ENCODE data around the gene SSTR4. TPM values are rescaled to one million over a fixed set of nuclear protein-coding genes. Genes with fewer than 3 reads are reported as not detected.

The SSTR4 gene
- total and polyA plus RNA-seq, 9 donors, result 0.15 to 0.69 TPM; not detected in 7

GRCh38 chr20:23078351-23079015 is 43.4 kb downstream of the SSTR4 start:
- intact Hi-C loops (cut with DNase I), result no loop called here
- Histone ChIP-seq H3K4me3 (no peak overlapping the region), H3K4me1 (ENCODE audit: insufficient read depth) (peaks cover 3% of the 10 kb centered on the region), H3K27me3 (no peaks in the 10 kb centered on the region), H3K36me3 (no peaks in the 10 kb centered on the region), H3K27ac (no peak overlapping the region), H3K9me3 (no peaks in the 10 kb centered on the region)
- WGBS, 3 donors, result 68 to 74% (median 72%) methylated on average over 5 of the region's 5 CpGs
- TF ChIP-seq CTCF (IDR thresholded peaks at IDR 0.05) (no peak), POLR2A (IDR thresholded peaks at IDR 0.05) (no peak), EP300 (IDR thresholded peaks at IDR 0.05) (no peak)
- DNase-seq, result no peak

GRCh38 chr20:23079016-23079351 is 43.9 kb downstream of the SSTR4 start:
- Histone ChIP-seq H3K4me1 (ENCODE audit: insufficient read depth) (peaks cover 3% of the 10 kb centered on the region), H3K36me3 (no peaks in the 10 kb centered on the region), H3K4me3 (no peak overlapping the region), H3K9me3 (no peaks in the 10 kb centered on the region), H3K27me3 (no peaks in the 10 kb centered on the region), H3K27ac (no peak overlapping the region)
- peak in 1 of 5 donors; percentile 1 for DNase-seq
- intact Hi-C loops (cut with DNase I), result no loop called here
- no peak for TF ChIP-seq CTCF (IDR thresholded peaks at IDR 0.05)
- no peak for TF ChIP-seq EP300 (IDR thresholded peaks at IDR 0.05)
- no peak for TF ChIP-seq POLR2A (IDR thresholded peaks at IDR 0.05)
- 74 to 82% (median 75%) methylated on average over 6 of the region's 6 CpGs for WGBS, 3 donors

- no peaks in the 10 kb centered on the region for H3K9me3 ChIP-seq
- H3K36me3 ChIP-seq, result no peaks in the 10 kb centered on the region
- H3K4me1 ChIP-seq (ENCODE audit: insufficient read depth), result peaks cover 3% of the 10 kb centered on the region
- no peak overlapping the region for H3K4me3 ChIP-seq
- DNase-seq, result no peak
- no peaks in the 10 kb centered on the region for H3K27me3 ChIP-seq
- no peak overlapping the region for H3K27ac ChIP-seq
- intact Hi-C loops (cut with DNase I), result no loop called here
- 36 to 60% (median 52%) methylated on average over 2 of the region's 2 CpGs for WGBS, 3 donors
- TF ChIP-seq POLR2A (IDR thresholded peaks at IDR 0.05) (no peak), EP300 (IDR thresholded peaks at IDR 0.05) (no peak), CTCF (IDR thresholded peaks at IDR 0.05) (no peak)
Measured at GRCh38 chr20:23079926-23080325, 44.8 kb downstream of the SSTR4 start.

- Histone ChIP-seq H3K36me3 (no peaks in the 10 kb centered on the region), H3K27ac (no peak overlapping the region), H3K9me3 (no peaks in the 10 kb centered on the region), H3K4me1 (ENCODE audit: insufficient read depth) (peaks cover 3% of the 10 kb centered on the region), H3K27me3 (no peaks in the 10 kb centered on the region), H3K4me3 (no peak overlapping the region)
- 90 to 93% (median 91%) methylated on average over 10 of the region's 10 CpGs for WGBS, 3 donors
- intact Hi-C loops (cut with DNase I), result no loop called here
- TF ChIP-seq CTCF (IDR thresholded peaks at IDR 0.05) (no peak), EP300 (IDR thresholded peaks at IDR 0.05) (no peak), POLR2A (IDR thresholded peaks at IDR 0.05) (no peak)
- DNase-seq, result peak in 1 of 5 donors; percentile 14
Measured at GRCh38 chr20:23080521-23080920, 45.4 kb downstream of the SSTR4 start.

Measured in ovary (tissue), 9 donors.